ENCODE results near the gene BAD. TPM values are rescaled to one million over a fixed set of nuclear protein-coding genes. Genes with fewer than 3 reads are reported as not detected.

Gene BAD
- total RNA-seq, 1 donor from 2014 or later, result 156 TPM

GRCh38 chr11:64230171-64230984 lies 54.1 kb downstream of the BAD start, which contains the start of gene DNAJC4:
TSS of gene DNAJC4 (plus strand) at chr11:64230548. CDS start at chr11:64230855, 307 bp downstream.
- TF ChIP-seq, protein P1, sequence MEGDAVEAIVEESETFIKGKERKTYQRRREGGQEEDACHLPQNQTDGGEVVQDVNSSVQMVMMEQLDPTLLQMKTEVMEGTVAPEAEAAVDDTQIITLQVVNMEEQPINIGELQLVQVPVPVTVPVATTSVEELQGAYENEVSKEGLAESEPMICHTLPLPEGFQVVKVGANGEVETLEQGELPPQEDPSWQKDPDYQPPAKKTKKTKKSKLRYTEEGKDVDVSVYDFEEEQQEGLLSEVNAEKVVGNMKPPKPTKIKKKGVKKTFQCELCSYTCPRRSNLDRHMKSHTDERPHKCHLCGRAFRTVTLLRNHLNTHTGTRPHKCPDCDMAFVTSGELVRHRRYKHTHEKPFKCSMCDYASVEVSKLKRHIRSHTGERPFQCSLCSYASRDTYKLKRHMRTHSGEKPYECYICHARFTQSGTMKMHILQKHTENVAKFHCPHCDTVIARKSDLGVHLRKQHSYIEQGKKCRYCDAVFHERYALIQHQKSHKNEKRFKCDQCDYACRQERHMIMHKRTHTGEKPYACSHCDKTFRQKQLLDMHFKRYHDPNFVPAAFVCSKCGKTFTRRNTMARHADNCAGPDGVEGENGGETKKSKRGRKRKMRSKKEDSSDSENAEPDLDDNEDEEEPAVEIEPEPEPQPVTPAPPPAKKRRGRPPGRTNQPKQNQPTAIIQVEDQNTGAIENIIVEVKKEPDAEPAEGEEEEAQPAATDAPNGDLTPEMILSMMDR (conservative IDR thresholded peaks at IDR 0.05; ENCODE audit: low read depth, low read length), result no peak

DNA sequence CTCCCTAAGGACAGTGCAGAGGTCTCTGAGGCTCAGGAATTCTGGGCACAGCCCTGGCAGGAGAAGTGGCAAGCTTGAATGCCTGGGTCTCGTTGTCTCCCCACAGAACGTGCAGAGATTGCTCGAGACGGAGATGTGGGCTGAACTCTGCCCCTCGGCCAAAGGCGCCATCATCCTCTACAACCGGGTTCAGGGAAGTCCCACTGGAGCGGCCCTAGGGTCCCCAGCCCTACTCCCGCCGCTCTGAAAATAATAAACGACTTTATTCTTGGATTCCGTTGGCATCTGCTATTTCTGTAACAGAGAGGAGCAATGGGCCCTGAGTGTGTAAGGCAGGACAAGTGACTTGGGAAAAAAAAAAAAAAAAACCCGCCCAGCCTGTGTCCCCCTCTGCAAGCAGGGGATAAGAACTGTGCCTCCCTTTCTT lies 54.7 kb downstream of the BAD start:
- DNase-seq (ENCODE audit: low read depth), result no peak
- TF ChIP-seq, protein P1 (conservative IDR thresholded peaks at IDR 0.05; ENCODE audit: low read depth, low read length), result no peak
- H3K4me3 ChIP-seq (ENCODE audit: low read depth, low read length), result peak overlapping the region; percentile 85

More at GRCh38 chr11:64230171-64230984, 54.1 kb downstream of the BAD start, which contains the start of gene DNAJC4:
- peak within 1 kb of the TSS; percentile 85 for H3K4me3 ChIP-seq (ENCODE audit: low read depth, low read length)
- no peak for DNase-seq (ENCODE audit: low read depth)

DNA sequence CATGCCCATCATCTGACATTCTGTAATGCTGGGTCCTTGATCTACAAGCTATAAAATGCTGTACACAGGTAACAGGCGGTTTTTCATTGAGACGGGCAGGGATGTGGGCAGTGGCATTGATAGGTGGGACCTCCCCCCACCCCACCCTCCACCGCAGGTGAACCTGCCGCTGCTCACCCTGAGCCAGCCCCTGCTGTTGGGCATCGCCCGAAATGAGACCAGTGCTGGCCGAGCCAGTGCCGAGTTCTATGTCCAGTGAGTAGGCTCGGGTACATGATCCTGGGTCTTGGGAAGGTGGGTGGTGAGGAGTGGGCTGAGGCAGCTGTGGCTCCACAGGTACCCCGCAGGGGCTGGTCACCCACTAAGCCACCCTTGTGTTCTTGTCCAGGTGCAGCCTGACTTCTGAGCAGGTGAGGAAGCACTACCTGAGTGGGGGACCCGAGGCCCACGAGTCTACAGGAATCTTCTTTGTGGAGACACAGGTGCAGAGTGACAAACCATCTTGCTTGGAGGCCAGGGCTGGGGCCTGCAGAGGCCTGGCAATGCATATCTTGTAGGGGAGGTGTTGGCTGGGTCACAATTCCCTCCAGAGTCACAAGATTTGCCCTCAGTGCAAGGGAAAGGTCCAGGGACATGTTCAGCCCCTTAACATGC lies 55.2 kb downstream of the BAD start:
- TF ChIP-seq, protein P1 (conservative IDR thresholded peaks at IDR 0.05; ENCODE audit: low read depth, low read length), result no peak
- no peak overlapping the region for H3K4me3 ChIP-seq (ENCODE audit: low read depth, low read length)
- no peak for DNase-seq (ENCODE audit: low read depth)

GRCh38 chr11:64227405-64227956 lies 57.0 kb downstream of the BAD start:
- peak overlapping the region; percentile 100 for H3K4me3 ChIP-seq (ENCODE audit: low read depth, low read length)
- TF ChIP-seq, protein P1 (conservative IDR thresholded peaks at IDR 0.05; ENCODE audit: low read depth, low read length), result no peak
- no peak for DNase-seq (ENCODE audit: low read depth)

GRCh38 chr11:64226507-64227051 lies 57.9 kb downstream of the BAD start:
- no peak for DNase-seq (ENCODE audit: low read depth)

More at GRCh38 chr11:64226507-64227051, 57.9 kb downstream of the BAD start:
- peak overlapping the region; percentile 100 for H3K4me3 ChIP-seq (ENCODE audit: low read depth, low read length)
- TF ChIP-seq, protein P1 (conservative IDR thresholded peaks at IDR 0.05; ENCODE audit: low read depth, low read length), result no peak
